ENCODE results near the gene GPRC5A. TPM values are rescaled to one million over a fixed set of nuclear protein-coding genes. Genes with fewer than 3 reads are reported as not detected.
"Not testable (repeated sequence)": the region's sequence is repeated elsewhere in the genome, so short reads cannot be mapped to it uniquely, and the experiment has no call there.

The GPRC5A gene, protein sequence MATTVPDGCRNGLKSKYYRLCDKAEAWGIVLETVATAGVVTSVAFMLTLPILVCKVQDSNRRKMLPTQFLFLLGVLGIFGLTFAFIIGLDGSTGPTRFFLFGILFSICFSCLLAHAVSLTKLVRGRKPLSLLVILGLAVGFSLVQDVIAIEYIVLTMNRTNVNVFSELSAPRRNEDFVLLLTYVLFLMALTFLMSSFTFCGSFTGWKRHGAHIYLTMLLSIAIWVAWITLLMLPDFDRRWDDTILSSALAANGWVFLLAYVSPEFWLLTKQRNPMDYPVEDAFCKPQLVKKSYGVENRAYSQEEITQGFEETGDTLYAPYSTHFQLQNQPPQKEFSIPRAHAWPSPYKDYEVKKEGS
- polyA plus RNA-seq (ENCODE audit: insufficient read length in 12 of 12), result 10 to 100 TPM in 1 of 12 donors, 1 to 10 TPM in 10, not detected in 1; 1.4 to 11.0 (median 2.2) TPM
- long read RNA-seq, donor 1, full-length matches to known transcripts, result 3 of 3 reads
- long read RNA-seq, donor 1, partial matches to known transcripts, result 0 of 3 reads
- long read RNA-seq, donor 1, other reads (novel, unspliced or antisense), result 0 of 3 reads
- long read RNA-seq, donor 2, result 0 reads
- long read RNA-seq, donor 3, result 0 reads
- long read RNA-seq, donor 4, full-length matches to known transcripts, result 1 of 1 reads
- long read RNA-seq, donor 4, partial matches to known transcripts, result 0 of 1 reads
- long read RNA-seq, donor 4, other reads (novel, unspliced or antisense), result 0 of 1 reads
- long read RNA-seq, donor 5, result 0 reads
- long read RNA-seq, donor 6, result 0 reads
- long read RNA-seq, donor 7, full-length matches to known transcripts, result 2 of 2 reads
- long read RNA-seq, donor 7, partial matches to known transcripts, result 0 of 2 reads
- long read RNA-seq, donor 7, other reads (novel, unspliced or antisense), result 0 of 2 reads
- long read RNA-seq, donor 8, result 0 reads
- long read RNA-seq, donor 9, result 0 reads
- long read RNA-seq, donor 10, full-length matches to known transcripts, result 1 of 1 reads
- long read RNA-seq, donor 10, partial matches to known transcripts, result 0 of 1 reads
- long read RNA-seq, donor 10, other reads (novel, unspliced or antisense), result 0 of 1 reads
- long read RNA-seq, donor 11, full-length matches to known transcripts, result 1 of 1 reads
- long read RNA-seq, donor 11, partial matches to known transcripts, result 0 of 1 reads
- long read RNA-seq, donor 11, other reads (novel, unspliced or antisense), result 0 of 1 reads

- DNase-seq, result peak; percentile 87
Measured at GRCh38 chr12:12891080-12891880, at the start of gene GPRC5A. Gene GPRC5A, plus strand, starts transcription at chr12:12891562. Its CDS starts 16,688 bp downstream, at chr12:12908250.

GRCh38 chr12:12845794-12846243 is 45.5 kb upstream of the GPRC5A start:
- DNase-seq, result no peak

DNA sequence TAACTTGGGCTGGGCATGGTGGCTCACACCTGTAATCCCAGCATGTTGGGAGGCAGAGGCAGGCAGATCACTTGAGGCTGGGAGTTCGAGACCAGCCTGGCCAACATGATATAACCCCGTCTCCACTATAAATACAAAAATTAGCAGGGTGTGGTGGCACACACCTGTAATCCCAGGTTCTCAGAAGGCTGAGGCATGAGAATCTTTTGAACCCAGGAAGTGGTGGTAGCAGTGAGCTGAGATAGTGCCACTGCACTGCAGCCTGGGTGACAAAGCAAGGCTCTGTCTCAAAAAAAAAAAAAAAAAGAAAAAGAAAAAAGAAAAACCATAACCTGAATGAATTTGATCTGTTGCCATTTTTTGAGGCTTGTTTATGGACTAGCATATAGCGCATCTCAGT is 44.6 kb upstream of the GPRC5A start:
- DNase-seq, result not testable (repeated sequence)

- no peak for DNase-seq
Measured at GRCh38 chr12:12853435-12853834, 37.9 kb upstream of the GPRC5A start.

GRCh38 chr12:12859690-12860089 is 31.7 kb upstream of the GPRC5A start:
- no peak for DNase-seq

GRCh38 chr12:12864243-12864642 is 27.1 kb upstream of the GPRC5A start:
- DNase-seq, result no peak

DNA sequence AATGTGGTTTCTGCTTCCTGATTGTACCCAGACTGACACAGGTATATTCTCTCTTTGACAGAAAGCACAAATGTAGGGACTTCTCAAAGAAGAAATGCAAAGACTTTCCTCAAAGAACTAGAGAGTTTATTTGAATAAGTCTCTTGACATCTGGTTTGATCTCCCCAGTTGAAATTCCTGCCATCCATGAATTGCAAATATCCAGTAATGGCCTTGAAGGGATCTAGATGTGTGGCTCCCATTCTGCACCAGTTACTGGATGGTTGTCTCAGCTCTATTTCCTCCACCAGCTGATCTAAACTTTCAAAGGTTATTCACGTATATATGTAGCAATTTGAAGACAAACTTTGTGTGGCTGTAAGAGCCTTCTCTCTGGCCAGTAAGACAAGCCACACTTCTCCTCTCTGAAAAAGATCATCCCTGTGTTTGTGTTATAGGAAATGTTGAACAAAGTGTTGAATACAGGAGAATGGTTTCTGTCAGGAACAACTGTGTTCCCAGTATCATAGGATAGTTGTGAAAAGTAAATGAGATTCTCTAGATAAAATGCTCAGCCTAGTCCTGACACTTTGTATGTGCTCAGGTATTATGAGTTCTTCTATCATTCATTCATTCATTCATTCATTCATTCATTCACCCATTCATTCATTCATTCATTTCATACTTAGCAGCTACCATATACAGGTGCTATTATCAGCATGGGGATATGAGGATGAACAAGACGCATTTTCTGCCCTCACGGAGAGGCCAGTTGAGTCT is 22.7 kb upstream of the GPRC5A start:
- no peak for DNase-seq

DNA sequence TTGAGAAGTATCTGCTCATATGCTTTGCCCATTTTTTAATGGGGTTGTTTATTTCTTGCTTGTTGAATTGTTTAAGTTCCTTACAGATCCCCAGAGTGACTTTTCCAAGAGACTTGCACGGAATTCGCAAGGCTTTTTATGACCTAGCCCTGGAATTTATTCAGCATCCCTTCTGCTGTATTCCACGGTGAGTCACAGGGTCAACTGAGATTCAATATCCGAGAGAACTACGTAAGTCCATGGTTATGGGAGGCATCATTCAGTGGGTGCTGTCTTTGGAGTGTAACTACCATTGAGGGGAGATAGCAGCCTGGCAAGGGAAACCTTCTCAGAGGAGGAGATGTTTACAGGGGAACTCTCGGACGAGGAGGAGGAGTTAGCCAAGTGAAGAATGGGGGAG is 20.9 kb upstream of the GPRC5A start:
- DNase-seq, result no peak

GRCh38 chr12:12871587-12872138 is 19.7 kb upstream of the GPRC5A start:
- DNase-seq, result no peak

- no peak for DNase-seq
Measured at GRCh38 chr12:12872139-12872933, 19.0 kb upstream of the GPRC5A start.

GRCh38 chr12:12872934-12873275 is 18.5 kb upstream of the GPRC5A start:
- DNase-seq, result no peak

DNA sequence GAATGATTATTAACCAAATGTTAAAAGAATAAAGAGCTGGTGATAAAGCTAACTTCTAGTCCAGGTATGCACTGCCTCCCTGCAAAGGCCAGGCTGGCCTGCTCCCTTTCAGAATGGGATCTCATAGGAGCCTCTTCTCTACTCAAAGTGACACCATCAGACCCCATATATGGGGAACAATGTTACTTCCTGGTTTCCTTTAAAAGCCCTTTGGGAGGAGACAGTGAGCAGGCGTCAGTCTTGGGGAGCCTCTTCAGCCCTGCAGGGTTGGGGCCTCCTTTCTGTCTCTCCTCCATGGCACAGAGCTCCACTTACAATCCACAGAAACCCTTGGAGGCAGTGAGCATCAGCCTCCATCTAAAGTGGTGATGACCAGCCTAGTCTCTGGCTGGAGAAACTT is 17.3 kb upstream of the GPRC5A start:
- DNase-seq, result no peak

- DNase-seq, result not testable (repeated sequence)
Measured at GRCh38 chr12:12875301-12875700, 16.1 kb upstream of the GPRC5A start.

- no peak for DNase-seq
Measured at GRCh38 chr12:12877153-12877768, 14.1 kb upstream of the GPRC5A start.

- DNase-seq, result no peak
Measured at GRCh38 chr12:12877781-12878455, 13.4 kb upstream of the GPRC5A start.

DNA sequence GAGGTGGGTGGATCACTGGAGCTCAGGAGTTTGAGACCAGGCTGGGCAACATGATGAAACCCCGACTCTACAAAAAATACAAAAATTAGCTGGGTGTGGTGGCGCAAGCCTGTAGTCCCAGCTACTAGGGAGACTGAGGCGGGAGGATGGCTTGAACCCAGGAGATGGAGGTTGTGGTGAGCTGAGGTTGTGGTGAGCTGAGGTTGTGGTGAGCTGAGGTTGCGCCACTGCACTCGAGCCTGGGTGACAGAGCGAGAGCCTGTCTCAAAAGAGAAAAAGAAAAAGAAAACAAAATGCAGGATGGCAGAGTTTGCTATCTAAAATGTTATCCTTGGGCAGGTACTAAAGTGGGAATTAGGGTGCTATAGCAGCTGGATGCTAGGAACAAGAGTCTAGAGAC is 10.8 kb upstream of the GPRC5A start:
- no peak for DNase-seq

DNA sequence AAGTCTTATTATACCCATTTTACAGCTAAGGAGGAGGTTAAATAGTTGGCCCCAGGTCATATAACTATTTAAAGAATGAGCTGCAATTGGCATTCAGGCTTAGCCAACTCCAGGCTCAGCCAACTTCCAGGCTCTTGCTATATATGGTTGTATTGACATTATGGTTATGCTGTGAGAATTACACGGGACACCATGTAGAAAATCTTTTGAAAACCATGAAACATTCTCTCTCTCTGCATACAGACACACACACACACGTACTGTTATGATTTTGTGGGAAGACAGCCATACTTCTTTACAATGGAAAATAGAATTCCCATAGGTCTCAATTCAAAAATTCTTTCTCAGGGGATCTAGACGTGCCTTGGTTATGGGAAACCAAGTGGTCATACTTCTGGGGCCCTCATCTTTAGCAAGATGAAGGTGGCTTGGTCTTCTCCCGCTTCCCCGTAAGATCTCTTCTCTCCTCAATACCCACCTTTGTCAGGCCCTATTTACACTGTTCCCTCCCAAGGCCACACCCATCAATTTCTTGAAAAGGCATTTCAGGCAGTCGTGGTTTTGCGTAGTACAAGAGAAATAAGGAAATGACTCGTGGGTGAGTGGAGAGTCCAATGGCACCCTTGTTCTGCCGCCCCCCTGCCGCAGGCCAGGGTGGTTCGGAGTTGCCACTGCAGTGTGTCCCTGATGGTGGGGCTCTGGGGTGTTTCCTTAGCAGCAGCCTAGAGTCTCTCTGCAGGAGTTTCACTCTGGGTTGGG is 10.0 kb upstream of the GPRC5A start:
- no peak for DNase-seq

Measured in muscle of arm (tissue), 14 donors.